H9 (cell line): ENCODE results near the gene ITPRID2. TPM values are rescaled to one million over a fixed set of nuclear protein-coding genes. Genes with fewer than 3 reads are reported as not detected.

ENCODE experiments used
- DNase-seq: peaks from one replicate; pipeline ENCODE4 v3.0.0-alpha.2; 2017
- H2AFZ ChIP-seq: one replicate; pipeline ENCODE4 v1.6.1; 2013; ENCODE audit warnings: mild to moderate bottlenecking, low read length, control low read depth, moderate library complexity
- H2AK5ac ChIP-seq: 2 replicates; pipeline ENCODE4 v1.6.1; 2013; ENCODE audit warnings: low read length, control low read depth, mixed read lengths; ENCODE audit not compliant: insufficient read length
- H2BK120ac ChIP-seq: one replicate; pipeline ENCODE4 v1.6.1; 2013; ENCODE audit warnings: low read depth, mild to moderate bottlenecking, low read length, control low read depth, inconsistent platforms; ENCODE audit not compliant: poor library complexity, severe bottlenecking
- H2BK12ac ChIP-seq: 2 replicates; pipeline ENCODE4 v1.6.1; 2013; ENCODE audit warnings: low read length, control low read depth, mixed read lengths, low read depth; ENCODE audit not compliant: insufficient read length
- H2BK15ac ChIP-seq: 2 replicates; pipeline ENCODE4 v1.6.1; 2013; ENCODE audit warnings: low read depth, low read length, control low read depth
- H2BK20ac ChIP-seq: one replicate; pipeline ENCODE4 v1.6.1; 2013; ENCODE audit warnings: low read depth, mild to moderate bottlenecking, low read length, control low read depth, inconsistent platforms; ENCODE audit not compliant: poor library complexity, severe bottlenecking
- H2BK5ac ChIP-seq: 2 replicates; pipeline ENCODE4 v1.6.1; 2013; ENCODE audit warnings: low read length, control low read depth, mixed read lengths; ENCODE audit not compliant: insufficient read length
- H3K14ac ChIP-seq: 2 replicates; pipeline ENCODE4 v1.6.1; 2013; ENCODE audit warnings: low read length, control low read depth; ENCODE audit not compliant: insufficient read depth
- H3K18ac ChIP-seq: 2 replicates; pipeline ENCODE4 v1.6.1; 2013; ENCODE audit warnings: low read depth, mild to moderate bottlenecking, mixed read lengths, low read length, control low read depth; ENCODE audit not compliant: insufficient read length
- H3K23ac ChIP-seq: 2 replicates; pipeline ENCODE4 v1.6.1; 2013; ENCODE audit warnings: low read length, control low read depth, mixed read lengths, low read depth; ENCODE audit not compliant: insufficient read length
- H3K23me2 ChIP-seq: 2 replicates; pipeline ENCODE4 v1.6.1; 2013; ENCODE audit warnings: low read depth, mild to moderate bottlenecking, mixed read lengths, low read length, control low read depth; ENCODE audit not compliant: insufficient read length, poor library complexity, severe bottlenecking
- H3K27ac ChIP-seq: 2 replicates; pipeline ENCODE4 v1.5.1; 2013; ENCODE audit warnings: low read length, control low read depth, mixed read lengths, low read depth; ENCODE audit not compliant: insufficient read length
- H3K27me3 ChIP-seq: 2 replicates; pipeline ENCODE4 v1.6.1; 2013; ENCODE audit warnings: low read length, control low read depth, inconsistent platforms; ENCODE audit not compliant: insufficient read depth
- H3K4ac ChIP-seq: 2 replicates; pipeline ENCODE4 v1.6.1; 2013; ENCODE audit warnings: low read depth, mild to moderate bottlenecking, control low read depth, inconsistent platforms, low read length, moderate library complexity
- H3K4me1 ChIP-seq: 2 replicates; pipeline ENCODE4 v1.6.1; 2013; ENCODE audit warnings: low read length, control low read depth, inconsistent platforms; ENCODE audit not compliant: insufficient read depth
- H3K4me2 ChIP-seq: 2 replicates; pipeline ENCODE4 v1.6.1; 2013; ENCODE audit warnings: low read length, control low read depth, mixed read lengths; ENCODE audit not compliant: insufficient read length, insufficient read depth
- H3K56ac ChIP-seq: 2 replicates; pipeline ENCODE4 v1.6.1; 2013; ENCODE audit warnings: low read depth, mild to moderate bottlenecking, mixed read lengths, low read length, control low read depth; ENCODE audit not compliant: insufficient read length
- H3K79me1 ChIP-seq: 2 replicates; pipeline ENCODE4 v1.6.1; 2013; ENCODE audit warnings: low read depth, mild to moderate bottlenecking, moderate library complexity, low read length, control low read depth, inconsistent platforms; ENCODE audit not compliant: insufficient read depth, poor library complexity, severe bottlenecking
- H3K79me2 ChIP-seq: 2 replicates; pipeline ENCODE4 v1.6.1; 2013; ENCODE audit warnings: low read length, control low read depth, inconsistent platforms; ENCODE audit not compliant: insufficient read depth
- H3K9ac ChIP-seq: 2 replicates; pipeline ENCODE4 v1.6.1; 2013; ENCODE audit warnings: low read length, control low read depth, mixed read lengths; ENCODE audit not compliant: insufficient read length; ENCODE audit errors: extremely low read depth
- H3K9me3 ChIP-seq: one replicate; pipeline ENCODE4 v1.6.1; 2013; ENCODE audit warnings: low read depth, low read length, inconsistent platforms; ENCODE audit not compliant: control insufficient read depth
- H3T11ph ChIP-seq: one replicate; pipeline ENCODE4 v1.6.1; 2013; ENCODE audit warnings: mild to moderate bottlenecking, low read length, control low read depth, inconsistent platforms
- H4K20me1 ChIP-seq: one replicate; pipeline ENCODE4 v1.6.1; 2013; ENCODE audit not compliant: control insufficient read depth, insufficient read length, insufficient read depth
- H4K5ac ChIP-seq: 2 replicates; pipeline ENCODE4 v1.6.1; 2013; ENCODE audit warnings: low read depth, mild to moderate bottlenecking, mixed read lengths, low read length, control low read depth; ENCODE audit not compliant: insufficient read length
- H4K8ac ChIP-seq: replicated peaks from 2 replicates; pipeline ENCODE4 v1.6.1; 2013; ENCODE audit warnings: low read length, control low read depth, mixed read lengths, low read depth; ENCODE audit not compliant: insufficient read length
- H4K91ac ChIP-seq: 2 replicates; pipeline ENCODE4 v1.6.1; 2013; ENCODE audit warnings: low read depth, mild to moderate bottlenecking, moderate library complexity, mixed read lengths, low read length, control low read depth; ENCODE audit not compliant: insufficient read length
- H3K27ac Mint-ChIP-seq, 3 experiments: 2 replicates in 2 of 3; 3 replicates in 1 of 3; pipeline ENCODE4 v1.8.0; 2020 to 2021; ENCODE audit warnings: mixed read lengths in 3 of 3, mild to moderate bottlenecking in 1 of 3, moderate library complexity in 1 of 3
- H3K27me3 Mint-ChIP-seq: 2 replicates; pipeline ENCODE4 v1.8.0; 2021; ENCODE audit warnings: low read depth, mild to moderate bottlenecking, moderate library complexity, mixed read lengths
- H3K36me3 Mint-ChIP-seq, 3 experiments: 2 replicates in 2 of 3; 3 replicates in 1 of 3; pipeline ENCODE4 v1.8.0; 2020 to 2021; ENCODE audit warnings: low read depth in 3 of 3, mixed read lengths in 3 of 3; ENCODE audit not compliant: insufficient read depth in 1 of 3
- H3K4me1 Mint-ChIP-seq, 2 experiments: 2 replicates each; pipeline ENCODE4 v1.8.0; 2020; ENCODE audit warnings: mixed read lengths in 2 of 2
- H3K4me3 Mint-ChIP-seq, 2 experiments: 2 replicates in 1 of 2; 3 replicates in 1 of 2; pipeline ENCODE4 v1.8.0; 2020 to 2021; ENCODE audit warnings: mild to moderate bottlenecking in 2 of 2, mixed read lengths in 2 of 2, moderate library complexity in 1 of 2
- H3K9me3 Mint-ChIP-seq, 2 experiments: 2 replicates in 1 of 2; 3 replicates in 1 of 2; pipeline ENCODE4 v1.8.0; 2020; ENCODE audit warnings: mild to moderate bottlenecking in 2 of 2, mixed read lengths in 2 of 2, moderate library complexity in 1 of 2
- WGBS: extraction: QIAGEN DNeasy Blood & Tissue Kit; methylation state at CpG from one replicate; pipeline ENCODE4 v1.1.7; 2013; ENCODE audit warnings: missing lambda C conversion rate, low lambda C conversion rate, mixed read lengths; ENCODE audit not compliant: insufficient read length; ENCODE audit errors: extremely low coverage; 5-methylcytosine and 5-hydroxymethylcytosine counted together
- total RNA-seq: library from RNA; stranded (reverse); gene quantifications from 2 replicates; pipeline ENCODE4 v1.2.1, GENCODE V29; 2021
- TF ChIP-seq, protein P1 (sequence below): fragments of 200-600 bp; sonication (generic); conservative IDR thresholded peaks from 3 replicates; pipeline ENCODE4 v1.8.0; 2021; ENCODE audit warnings: antibody characterized with exemption, mild to moderate bottlenecking

ITPRID2 gene
- total RNA-seq, 1 experiment from 2014 or later: 12.0 TPM

DNA sequence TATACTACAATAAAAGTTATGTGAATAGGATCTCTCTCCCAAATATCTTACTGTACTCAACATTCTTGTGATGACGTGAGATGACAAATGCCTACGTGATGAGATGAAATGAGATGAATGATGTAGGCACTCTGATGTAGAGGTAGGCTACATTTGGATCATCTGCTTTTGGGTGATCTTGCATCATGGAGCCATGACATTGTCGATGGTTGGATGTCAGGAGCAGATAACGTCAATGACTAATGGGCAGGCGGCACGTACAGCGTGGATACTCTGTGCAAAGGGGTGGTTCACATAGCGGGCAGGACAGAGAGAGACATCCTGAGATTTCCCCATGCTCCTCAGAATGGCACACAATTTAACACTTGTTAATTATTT is 53.4 kb downstream of the ITPRID2 start:
- Histone ChIP-seq H4K5ac (no peak overlapping the region), H4K20me1 (no peaks in the 10 kb centered on the region), H3K27me3 (no peaks in the 10 kb centered on the region), H3K9me3 (no peaks in the 10 kb centered on the region), H2BK12ac (no peak overlapping the region), H3K23ac (no peak overlapping the region), H3K4ac (no peak overlapping the region), H3K4me2 (no peak overlapping the region), H4K8ac (no peak overlapping the region), H3K9ac (no peak overlapping the region), H3K23me2 (no peaks in the 10 kb centered on the region), H3K27ac (no peak overlapping the region), H3K4me1 (no peaks in the 10 kb centered on the region; the same call in 1 of the 2 replicates), H3K79me2 (no peaks in the 10 kb centered on the region), H2BK5ac (no peak overlapping the region), H3K56ac (no peak overlapping the region), H2BK20ac (no peak overlapping the region), H2AFZ (no peak overlapping the region), H3K79me1 (no peaks in the 10 kb centered on the region), H3T11ph (no peak overlapping the region), H2BK120ac (no peak overlapping the region), H3K18ac (no peak overlapping the region), H2BK15ac (no peak overlapping the region), H4K91ac (no peak overlapping the region), H2AK5ac (no peak overlapping the region), H3K14ac (no peak overlapping the region)
- DNase-seq: no peak
- no CpG with 5 or more reads among the region's 8 CpGs for WGBS
- H3K27ac Mint-ChIP-seq: no peak overlapping the region
- H3K4me1 Mint-ChIP-seq: peaks cover 0 to 7% of the 10 kb centered on the region in 2 experiments; a peak in 1 of 4 replicates
- TF ChIP-seq, protein P1, sequence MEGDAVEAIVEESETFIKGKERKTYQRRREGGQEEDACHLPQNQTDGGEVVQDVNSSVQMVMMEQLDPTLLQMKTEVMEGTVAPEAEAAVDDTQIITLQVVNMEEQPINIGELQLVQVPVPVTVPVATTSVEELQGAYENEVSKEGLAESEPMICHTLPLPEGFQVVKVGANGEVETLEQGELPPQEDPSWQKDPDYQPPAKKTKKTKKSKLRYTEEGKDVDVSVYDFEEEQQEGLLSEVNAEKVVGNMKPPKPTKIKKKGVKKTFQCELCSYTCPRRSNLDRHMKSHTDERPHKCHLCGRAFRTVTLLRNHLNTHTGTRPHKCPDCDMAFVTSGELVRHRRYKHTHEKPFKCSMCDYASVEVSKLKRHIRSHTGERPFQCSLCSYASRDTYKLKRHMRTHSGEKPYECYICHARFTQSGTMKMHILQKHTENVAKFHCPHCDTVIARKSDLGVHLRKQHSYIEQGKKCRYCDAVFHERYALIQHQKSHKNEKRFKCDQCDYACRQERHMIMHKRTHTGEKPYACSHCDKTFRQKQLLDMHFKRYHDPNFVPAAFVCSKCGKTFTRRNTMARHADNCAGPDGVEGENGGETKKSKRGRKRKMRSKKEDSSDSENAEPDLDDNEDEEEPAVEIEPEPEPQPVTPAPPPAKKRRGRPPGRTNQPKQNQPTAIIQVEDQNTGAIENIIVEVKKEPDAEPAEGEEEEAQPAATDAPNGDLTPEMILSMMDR: no peak
- H3K36me3 Mint-ChIP-seq: no peaks in the 10 kb centered on the region
- H3K27me3 Mint-ChIP-seq: no peaks in the 10 kb centered on the region
- H3K9me3 Mint-ChIP-seq: no peaks in the 10 kb centered on the region
- H3K4me3 Mint-ChIP-seq: no peak overlapping the region
